H9 (cell line): ENCODE results near the gene SSTR5. TPM values are rescaled to one million over a fixed set of nuclear protein-coding genes. Genes with fewer than 3 reads are reported as not detected.

Experiments
- DNase-seq: peaks from one replicate; pipeline ENCODE4 v3.0.0-alpha.2; 2017
- H2AFZ ChIP-seq: one replicate; pipeline ENCODE4 v1.6.1; 2013; ENCODE audit warnings: mild to moderate bottlenecking, low read length, control low read depth, moderate library complexity
- H2AK5ac ChIP-seq: 2 replicates; pipeline ENCODE4 v1.6.1; 2013; ENCODE audit warnings: low read length, control low read depth, mixed read lengths; ENCODE audit not compliant: insufficient read length
- H2BK120ac ChIP-seq: one replicate; pipeline ENCODE4 v1.6.1; 2013; ENCODE audit warnings: low read depth, mild to moderate bottlenecking, low read length, control low read depth, inconsistent platforms; ENCODE audit not compliant: poor library complexity, severe bottlenecking
- H2BK12ac ChIP-seq: 2 replicates; pipeline ENCODE4 v1.6.1; 2013; ENCODE audit warnings: low read length, control low read depth, mixed read lengths, low read depth; ENCODE audit not compliant: insufficient read length
- H2BK15ac ChIP-seq: 2 replicates; pipeline ENCODE4 v1.6.1; 2013; ENCODE audit warnings: low read depth, low read length, control low read depth
- H2BK20ac ChIP-seq: one replicate; pipeline ENCODE4 v1.6.1; 2013; ENCODE audit warnings: low read depth, mild to moderate bottlenecking, low read length, control low read depth, inconsistent platforms; ENCODE audit not compliant: poor library complexity, severe bottlenecking
- H2BK5ac ChIP-seq: 2 replicates; pipeline ENCODE4 v1.6.1; 2013; ENCODE audit warnings: low read length, control low read depth, mixed read lengths; ENCODE audit not compliant: insufficient read length
- H3K14ac ChIP-seq: 2 replicates; pipeline ENCODE4 v1.6.1; 2013; ENCODE audit warnings: low read length, control low read depth; ENCODE audit not compliant: insufficient read depth
- H3K18ac ChIP-seq: 2 replicates; pipeline ENCODE4 v1.6.1; 2013; ENCODE audit warnings: low read depth, mild to moderate bottlenecking, mixed read lengths, low read length, control low read depth; ENCODE audit not compliant: insufficient read length
- H3K23ac ChIP-seq: 2 replicates; pipeline ENCODE4 v1.6.1; 2013; ENCODE audit warnings: low read length, control low read depth, mixed read lengths, low read depth; ENCODE audit not compliant: insufficient read length
- H3K23me2 ChIP-seq: 2 replicates; pipeline ENCODE4 v1.6.1; 2013; ENCODE audit warnings: low read depth, mild to moderate bottlenecking, mixed read lengths, low read length, control low read depth; ENCODE audit not compliant: insufficient read length, poor library complexity, severe bottlenecking
- H3K27ac ChIP-seq: 2 replicates; pipeline ENCODE4 v1.5.1; 2013; ENCODE audit warnings: low read length, control low read depth, mixed read lengths, low read depth; ENCODE audit not compliant: insufficient read length
- H3K27me3 ChIP-seq: 2 replicates; pipeline ENCODE4 v1.6.1; 2013; ENCODE audit warnings: low read length, control low read depth, inconsistent platforms; ENCODE audit not compliant: insufficient read depth
- H3K4ac ChIP-seq: 2 replicates; pipeline ENCODE4 v1.6.1; 2013; ENCODE audit warnings: low read depth, mild to moderate bottlenecking, control low read depth, inconsistent platforms, low read length, moderate library complexity
- H3K4me1 ChIP-seq: 2 replicates; pipeline ENCODE4 v1.6.1; 2013; ENCODE audit warnings: low read length, control low read depth, inconsistent platforms; ENCODE audit not compliant: insufficient read depth
- H3K4me2 ChIP-seq: 2 replicates; pipeline ENCODE4 v1.6.1; 2013; ENCODE audit warnings: low read length, control low read depth, mixed read lengths; ENCODE audit not compliant: insufficient read length, insufficient read depth
- H3K56ac ChIP-seq: 2 replicates; pipeline ENCODE4 v1.6.1; 2013; ENCODE audit warnings: low read depth, mild to moderate bottlenecking, mixed read lengths, low read length, control low read depth; ENCODE audit not compliant: insufficient read length
- H3K79me1 ChIP-seq: 2 replicates; pipeline ENCODE4 v1.6.1; 2013; ENCODE audit warnings: low read depth, mild to moderate bottlenecking, moderate library complexity, low read length, control low read depth, inconsistent platforms; ENCODE audit not compliant: insufficient read depth, poor library complexity, severe bottlenecking
- H3K79me2 ChIP-seq: 2 replicates; pipeline ENCODE4 v1.6.1; 2013; ENCODE audit warnings: low read length, control low read depth, inconsistent platforms; ENCODE audit not compliant: insufficient read depth
- H3K9ac ChIP-seq: 2 replicates; pipeline ENCODE4 v1.6.1; 2013; ENCODE audit warnings: low read length, control low read depth, mixed read lengths; ENCODE audit not compliant: insufficient read length; ENCODE audit errors: extremely low read depth
- H3K9me3 ChIP-seq: one replicate; pipeline ENCODE4 v1.6.1; 2013; ENCODE audit warnings: low read depth, low read length, inconsistent platforms; ENCODE audit not compliant: control insufficient read depth
- H3T11ph ChIP-seq: one replicate; pipeline ENCODE4 v1.6.1; 2013; ENCODE audit warnings: mild to moderate bottlenecking, low read length, control low read depth, inconsistent platforms
- H4K20me1 ChIP-seq: one replicate; pipeline ENCODE4 v1.6.1; 2013; ENCODE audit not compliant: control insufficient read depth, insufficient read length, insufficient read depth
- H4K5ac ChIP-seq: 2 replicates; pipeline ENCODE4 v1.6.1; 2013; ENCODE audit warnings: low read depth, mild to moderate bottlenecking, mixed read lengths, low read length, control low read depth; ENCODE audit not compliant: insufficient read length
- H4K8ac ChIP-seq: replicated peaks from 2 replicates; pipeline ENCODE4 v1.6.1; 2013; ENCODE audit warnings: low read length, control low read depth, mixed read lengths, low read depth; ENCODE audit not compliant: insufficient read length
- H4K91ac ChIP-seq: 2 replicates; pipeline ENCODE4 v1.6.1; 2013; ENCODE audit warnings: low read depth, mild to moderate bottlenecking, moderate library complexity, mixed read lengths, low read length, control low read depth; ENCODE audit not compliant: insufficient read length
- H3K27ac Mint-ChIP-seq, 3 experiments: 2 replicates in 2 of 3; 3 replicates in 1 of 3; pipeline ENCODE4 v1.8.0; 2020 to 2021; ENCODE audit warnings: mixed read lengths in 3 of 3, mild to moderate bottlenecking in 1 of 3, moderate library complexity in 1 of 3
- H3K27me3 Mint-ChIP-seq: 2 replicates; pipeline ENCODE4 v1.8.0; 2021; ENCODE audit warnings: low read depth, mild to moderate bottlenecking, moderate library complexity, mixed read lengths
- H3K36me3 Mint-ChIP-seq, 3 experiments: 2 replicates in 2 of 3; 3 replicates in 1 of 3; pipeline ENCODE4 v1.8.0; 2020 to 2021; ENCODE audit warnings: low read depth in 3 of 3, mixed read lengths in 3 of 3; ENCODE audit not compliant: insufficient read depth in 1 of 3
- H3K4me1 Mint-ChIP-seq, 2 experiments: 2 replicates each; pipeline ENCODE4 v1.8.0; 2020; ENCODE audit warnings: mixed read lengths in 2 of 2
- H3K4me3 Mint-ChIP-seq, 2 experiments: 2 replicates in 1 of 2; 3 replicates in 1 of 2; pipeline ENCODE4 v1.8.0; 2020 to 2021; ENCODE audit warnings: mild to moderate bottlenecking in 2 of 2, mixed read lengths in 2 of 2, moderate library complexity in 1 of 2
- H3K9me3 Mint-ChIP-seq, 2 experiments: 2 replicates in 1 of 2; 3 replicates in 1 of 2; pipeline ENCODE4 v1.8.0; 2020; ENCODE audit warnings: mild to moderate bottlenecking in 2 of 2, mixed read lengths in 2 of 2, moderate library complexity in 1 of 2
- WGBS: extraction: QIAGEN DNeasy Blood & Tissue Kit; methylation state at CpG from one replicate; pipeline ENCODE4 v1.1.7; 2013; ENCODE audit warnings: missing lambda C conversion rate, low lambda C conversion rate, mixed read lengths; ENCODE audit not compliant: insufficient read length; ENCODE audit errors: extremely low coverage; 5-methylcytosine and 5-hydroxymethylcytosine counted together
- total RNA-seq: library from RNA; stranded (reverse); gene quantifications from 2 replicates; pipeline ENCODE4 v1.2.1, GENCODE V29; 2021
- TF ChIP-seq, protein P1 (sequence below): fragments of 200-600 bp; sonication (generic); conservative IDR thresholded peaks from 3 replicates; pipeline ENCODE4 v1.8.0; 2021; ENCODE audit warnings: antibody characterized with exemption, mild to moderate bottlenecking

SSTR5 gene
- total RNA-seq, 1 experiment from 2014 or later: 0.22 TPM

GRCh38 chr16:1045993-1046911 is 26.3 kb upstream of the SSTR5 start:
- Histone ChIP-seq H4K91ac (no peak overlapping the region), H3K27ac (no peak overlapping the region), H3K4me2 (no peak overlapping the region), H4K8ac (no peak overlapping the region), H3K23me2 (peaks cover 7% of the 10 kb centered on the region), H3K27me3 (no peaks in the 10 kb centered on the region), H3K79me1 (no peaks in the 10 kb centered on the region), H3K23ac (no peak overlapping the region), H3K9me3 (no peaks in the 10 kb centered on the region), H3T11ph (no peak overlapping the region), H3K79me2 (no peaks in the 10 kb centered on the region), H3K18ac (no peak overlapping the region), H2BK5ac (no peak overlapping the region), H2BK15ac (no peak overlapping the region), H4K5ac (no peak overlapping the region), H4K20me1 (no peaks in the 10 kb centered on the region), H2AK5ac (no peak overlapping the region), H3K9ac (no peak overlapping the region), H3K4me1 (no peaks in the 10 kb centered on the region), H3K56ac (no peak overlapping the region), H3K4ac (no peak overlapping the region), H2AFZ (no peak overlapping the region), H3K14ac (no peak overlapping the region), H2BK12ac (no peak overlapping the region), H2BK20ac (no peak overlapping the region), H2BK120ac (no peak overlapping the region)
- Mint-ChIP-seq H3K36me3 (0 out of 7 replicates have a peak, but pooled peaks cover 0 to 11% (median 0%) of the 10 kb centered on the region in 3 experiments), H3K4me1 (0 out of 4 replicates have a peak, but pooled peaks cover 0 to 2% of the 10 kb centered on the region in 2 experiments), H3K4me3 (no peak overlapping the region), H3K27ac (peak overlapping the region in 1 of 3 experiments; percentile 48; a peak in 1 of 7 replicates), H3K9me3 (peaks cover 10 to 11% of the 10 kb centered on the region in 2 experiments; a peak in 4 of 5 replicates), H3K27me3 (peaks cover 7% of the 10 kb centered on the region)
- TF ChIP-seq, protein P1, sequence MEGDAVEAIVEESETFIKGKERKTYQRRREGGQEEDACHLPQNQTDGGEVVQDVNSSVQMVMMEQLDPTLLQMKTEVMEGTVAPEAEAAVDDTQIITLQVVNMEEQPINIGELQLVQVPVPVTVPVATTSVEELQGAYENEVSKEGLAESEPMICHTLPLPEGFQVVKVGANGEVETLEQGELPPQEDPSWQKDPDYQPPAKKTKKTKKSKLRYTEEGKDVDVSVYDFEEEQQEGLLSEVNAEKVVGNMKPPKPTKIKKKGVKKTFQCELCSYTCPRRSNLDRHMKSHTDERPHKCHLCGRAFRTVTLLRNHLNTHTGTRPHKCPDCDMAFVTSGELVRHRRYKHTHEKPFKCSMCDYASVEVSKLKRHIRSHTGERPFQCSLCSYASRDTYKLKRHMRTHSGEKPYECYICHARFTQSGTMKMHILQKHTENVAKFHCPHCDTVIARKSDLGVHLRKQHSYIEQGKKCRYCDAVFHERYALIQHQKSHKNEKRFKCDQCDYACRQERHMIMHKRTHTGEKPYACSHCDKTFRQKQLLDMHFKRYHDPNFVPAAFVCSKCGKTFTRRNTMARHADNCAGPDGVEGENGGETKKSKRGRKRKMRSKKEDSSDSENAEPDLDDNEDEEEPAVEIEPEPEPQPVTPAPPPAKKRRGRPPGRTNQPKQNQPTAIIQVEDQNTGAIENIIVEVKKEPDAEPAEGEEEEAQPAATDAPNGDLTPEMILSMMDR: no peak
- DNase-seq: no peak
- WGBS: no CpG with 5 or more reads among the region's 49 CpGs
